GM18867 (cell line): ENCODE data around the gene RECK.
"Not testable (repeated sequence)": the region's sequence is repeated elsewhere in the genome, so short reads cannot be mapped to it uniquely, and the experiment has no call there.

Source experiments
- ATAC-seq: cut with Tn5 transposase; IDR thresholded peaks from one replicate; pipeline ENCODE4 v1.9.1; 2021; ENCODE audit warnings: mild to moderate bottlenecking, moderate library complexity; ENCODE audit not compliant: unreplicated experiment

The RECK gene

DNA sequence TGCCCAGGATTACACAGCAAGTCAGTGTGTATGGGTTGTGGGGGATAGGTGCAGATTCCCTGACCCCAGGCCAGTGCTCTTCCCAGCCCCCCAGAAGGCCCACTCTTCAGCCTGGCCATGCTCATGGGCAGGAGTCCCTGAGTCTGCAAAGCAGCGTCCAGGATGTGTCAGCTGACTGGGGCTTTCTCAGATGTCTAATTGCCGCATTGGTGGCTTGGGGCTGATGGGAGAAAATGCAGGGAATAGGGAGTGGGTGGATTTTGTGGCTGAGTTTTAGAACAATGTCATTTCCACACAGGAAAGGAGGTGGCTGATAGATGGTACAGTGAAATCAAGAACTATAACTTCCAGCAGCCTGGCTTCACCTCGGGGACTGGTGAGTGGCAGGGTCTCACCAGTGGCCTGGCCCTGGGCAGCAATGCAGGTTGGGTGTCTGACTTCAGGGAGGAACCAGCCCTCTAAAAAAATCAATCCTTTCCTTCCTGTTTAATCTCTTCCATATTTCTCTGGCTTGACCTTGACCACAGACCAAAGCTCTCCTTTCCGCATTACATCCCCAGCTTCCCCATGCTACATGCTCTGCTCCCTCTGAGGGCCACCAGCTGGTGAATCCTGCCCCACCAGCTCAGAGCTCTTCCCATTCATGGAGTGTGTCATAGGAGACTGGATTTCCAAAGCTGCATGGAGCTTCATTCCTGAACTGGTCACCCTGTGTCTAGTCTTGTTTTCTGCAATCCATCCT lies 114.0 kb downstream of the RECK start:
- no peak for ATAC-seq

DNA sequence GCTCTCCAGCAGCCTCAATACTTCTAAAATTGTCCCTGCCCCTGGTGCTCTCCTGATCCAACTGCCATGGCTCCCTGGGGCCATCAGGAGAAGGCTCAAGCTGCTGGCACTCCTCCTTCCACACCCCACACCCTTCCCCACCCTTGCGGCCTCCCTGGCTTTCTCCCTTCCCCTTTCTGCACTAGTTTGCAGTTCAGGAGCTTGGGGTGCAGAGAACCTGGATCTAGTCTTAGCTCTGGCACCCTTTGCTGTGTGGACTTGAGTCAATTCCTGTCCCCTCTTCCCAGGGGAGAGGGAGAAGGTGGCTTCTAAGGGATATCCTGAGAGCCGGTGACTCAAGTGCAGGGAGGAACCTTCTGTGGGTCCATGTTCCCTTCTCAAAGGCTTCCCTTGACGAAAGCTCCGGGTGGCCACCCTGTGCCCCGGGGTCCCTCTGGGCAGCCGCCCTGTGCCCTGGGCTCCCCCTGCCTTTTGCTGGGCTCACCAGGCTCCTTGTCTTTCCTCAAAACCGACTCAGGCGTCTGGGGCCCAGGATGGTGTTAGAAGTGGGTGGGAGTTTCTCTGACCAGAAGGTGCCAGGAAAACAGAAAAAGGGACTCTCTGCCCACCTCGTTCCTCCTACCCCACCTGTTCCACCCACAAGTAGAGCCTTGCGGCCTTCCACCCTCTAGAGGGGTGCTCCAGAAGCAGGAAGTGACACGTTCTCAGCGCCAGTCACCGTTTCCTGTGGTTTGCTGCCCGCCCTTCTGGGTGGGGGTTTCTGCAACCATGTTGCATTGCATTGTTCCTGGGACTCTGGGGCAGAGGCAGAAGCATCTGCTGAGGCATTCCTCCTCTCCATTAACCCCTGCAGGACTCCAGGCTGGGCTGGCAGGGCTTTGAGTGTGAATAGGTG lies 114.8 kb downstream of the RECK start:
- peak; percentile 77 for ATAC-seq

DNA sequence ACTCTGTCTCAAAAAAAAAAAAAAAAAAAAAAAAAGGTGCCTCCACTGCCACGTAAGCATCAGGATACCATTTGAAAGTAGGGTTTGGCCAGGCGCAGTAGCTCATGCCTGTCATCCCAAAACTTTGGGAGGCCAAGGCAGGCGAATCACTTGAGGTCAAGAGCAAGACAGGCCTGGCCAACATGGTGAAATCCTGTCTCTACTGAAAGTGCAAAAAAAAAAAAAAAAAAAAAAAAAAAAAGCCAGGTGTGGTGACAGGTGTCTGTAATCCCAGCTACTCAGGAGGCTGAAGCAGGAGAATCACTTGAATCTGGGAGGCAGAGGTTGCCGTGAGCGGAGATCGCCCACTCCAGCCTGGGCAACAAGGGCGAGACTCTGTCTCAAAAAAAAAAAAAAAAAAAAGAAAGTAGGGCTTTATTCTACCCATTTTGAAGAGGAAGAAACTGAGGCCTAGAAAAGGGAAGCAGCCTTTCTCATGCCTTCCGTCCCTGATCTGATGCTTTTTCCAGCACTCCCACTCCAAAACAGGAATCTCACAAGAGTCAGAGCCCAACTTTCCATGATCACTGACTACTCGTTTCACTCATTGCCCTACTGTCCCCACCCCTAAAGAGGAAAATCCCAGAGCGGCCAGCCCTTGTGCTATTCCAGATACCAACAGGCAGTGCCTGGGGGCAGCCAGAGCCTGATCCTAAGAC lies 116.2 kb downstream of the RECK start:
- no peak for ATAC-seq

DNA sequence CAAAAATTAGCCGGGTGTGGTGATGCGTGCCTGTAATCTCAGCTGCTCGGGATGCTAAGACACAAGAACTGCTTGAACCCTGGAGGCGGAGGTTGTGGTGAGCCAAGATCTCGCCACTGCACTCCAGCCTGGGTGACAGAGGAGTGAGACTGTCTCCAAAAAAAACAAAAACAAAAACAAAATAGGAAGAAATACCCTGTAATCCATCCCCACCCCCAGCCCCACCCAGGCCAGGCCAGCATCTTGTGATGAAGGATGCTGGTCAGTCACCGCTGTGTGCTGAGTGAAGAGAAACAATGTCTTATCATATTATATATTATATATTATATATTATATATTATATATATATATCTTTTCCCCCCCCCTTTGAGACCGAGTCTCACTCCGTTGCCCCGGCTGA lies 117.0 kb downstream of the RECK start:
- no peak for ATAC-seq

- no peak for ATAC-seq
Measured at GRCh38 chr9:36154331-36154952, 117.7 kb downstream of the RECK start.

- no peak for ATAC-seq
Measured at GRCh38 chr9:36156116-36156515, 119.4 kb downstream of the RECK start.

- no peak for ATAC-seq
Measured at GRCh38 chr9:36158122-36158521, 121.4 kb downstream of the RECK start.

- no peak for ATAC-seq
Measured at GRCh38 chr9:36158917-36159316, 122.2 kb downstream of the RECK start.

- ATAC-seq = not testable (repeated sequence)
Measured at GRCh38 chr9:36159509-36159908, 122.8 kb downstream of the RECK start.

DNA sequence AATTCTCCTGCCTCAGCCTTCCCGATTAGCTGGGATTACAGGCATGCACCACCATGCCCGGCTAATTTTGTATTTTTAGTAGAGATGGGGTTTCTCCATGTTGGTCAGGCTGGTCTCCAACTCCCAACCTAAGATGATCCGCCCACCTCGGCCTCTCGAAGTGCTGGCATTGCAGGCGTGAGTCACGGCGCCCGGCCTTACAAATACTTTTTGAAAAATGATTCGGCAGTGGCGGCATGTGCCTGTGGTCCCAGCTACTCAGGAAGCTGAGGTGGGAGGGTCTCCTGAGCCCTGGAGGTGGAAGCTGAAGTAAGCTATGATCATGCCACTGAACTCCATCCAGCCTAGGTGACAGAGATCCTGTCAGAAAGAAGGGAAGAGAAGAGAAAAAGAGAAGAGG lies 123.4 kb downstream of the RECK start:
- ATAC-seq = not testable (repeated sequence)

DNA sequence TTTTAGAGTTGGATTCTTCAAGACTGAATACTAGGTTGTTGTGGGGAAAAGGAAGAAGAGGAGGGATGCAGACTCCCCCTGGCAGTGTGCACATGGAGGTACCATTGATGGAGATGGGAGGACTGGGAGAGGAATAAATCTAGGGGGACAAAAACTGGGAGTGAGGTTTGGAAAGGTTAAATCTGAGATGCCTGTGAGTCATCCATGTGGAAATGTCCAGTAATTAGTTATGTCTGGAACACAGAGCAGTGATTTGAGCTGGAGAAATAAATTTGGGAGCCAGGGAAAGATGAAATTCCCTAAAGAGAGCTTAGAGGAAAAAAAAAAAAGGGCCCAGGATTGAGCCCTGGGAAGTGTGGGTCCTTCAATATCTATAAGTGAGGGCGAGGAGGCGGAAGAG lies 124.5 kb downstream of the RECK start:
- ATAC-seq = no peak

DNA sequence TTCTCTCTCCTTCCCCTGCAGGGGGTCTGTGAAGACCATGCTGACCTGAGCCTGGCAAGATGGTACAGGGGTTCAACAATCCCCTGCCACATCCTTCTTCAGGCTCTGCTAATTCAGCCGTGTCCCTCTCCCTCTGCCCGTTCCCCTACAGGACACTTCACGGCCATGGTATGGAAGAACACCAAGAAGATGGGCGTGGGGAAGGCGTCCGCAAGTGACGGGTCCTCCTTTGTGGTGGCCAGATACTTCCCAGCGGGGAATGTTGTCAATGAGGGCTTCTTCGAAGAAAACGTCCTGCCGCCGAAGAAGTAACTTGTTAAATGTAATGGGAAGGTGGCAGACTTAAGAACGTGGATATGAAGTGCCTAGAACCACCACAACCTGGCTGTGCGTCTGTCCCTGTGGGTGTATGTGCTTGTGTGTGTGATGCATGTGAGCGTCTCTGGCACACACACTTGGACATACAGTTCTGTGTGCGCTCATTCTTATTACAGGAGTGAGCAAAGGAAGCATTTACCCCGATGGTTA lies 125.6 kb downstream of the RECK start:
- ATAC-seq = no peak

DNA sequence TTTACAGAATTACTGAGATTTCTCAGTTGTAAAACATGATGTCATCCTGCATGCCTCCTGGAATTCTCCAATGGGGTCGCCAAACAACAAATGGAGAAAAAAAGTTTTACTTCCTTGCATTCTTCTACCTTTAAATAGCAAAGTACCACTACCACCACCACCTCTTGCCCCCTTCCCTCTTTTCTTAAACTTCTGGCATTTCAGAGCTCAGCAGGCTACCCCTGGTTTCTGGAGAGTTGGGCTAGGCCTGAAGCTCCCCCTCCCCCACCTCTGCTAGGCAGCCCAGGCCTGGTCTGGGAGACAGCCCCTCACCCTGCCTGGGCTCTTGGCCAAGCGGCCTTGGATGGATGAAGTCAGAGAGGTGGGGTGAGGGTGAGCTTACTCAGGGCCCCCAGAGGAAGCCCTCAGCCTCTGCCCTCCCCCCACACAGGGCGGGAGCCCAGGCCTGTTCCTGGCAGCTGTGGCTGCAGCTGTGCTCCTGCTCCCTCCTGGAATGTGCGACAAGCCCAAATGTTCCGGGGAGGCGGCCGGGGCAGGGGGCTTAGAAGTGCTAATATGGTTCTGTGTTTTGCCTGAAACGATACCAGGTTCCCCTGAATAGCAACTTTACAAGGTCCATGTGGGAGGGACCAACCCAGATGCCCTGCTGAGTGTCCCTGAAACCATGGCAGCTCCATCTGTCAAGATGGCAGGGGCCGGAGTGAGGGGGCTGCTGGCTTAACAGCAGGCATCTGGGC lies 126.5 kb downstream of the RECK start:
- ATAC-seq = no peak

- no peak for ATAC-seq
Measured at GRCh38 chr9:36163786-36164170, 127.1 kb downstream of the RECK start.

DNA sequence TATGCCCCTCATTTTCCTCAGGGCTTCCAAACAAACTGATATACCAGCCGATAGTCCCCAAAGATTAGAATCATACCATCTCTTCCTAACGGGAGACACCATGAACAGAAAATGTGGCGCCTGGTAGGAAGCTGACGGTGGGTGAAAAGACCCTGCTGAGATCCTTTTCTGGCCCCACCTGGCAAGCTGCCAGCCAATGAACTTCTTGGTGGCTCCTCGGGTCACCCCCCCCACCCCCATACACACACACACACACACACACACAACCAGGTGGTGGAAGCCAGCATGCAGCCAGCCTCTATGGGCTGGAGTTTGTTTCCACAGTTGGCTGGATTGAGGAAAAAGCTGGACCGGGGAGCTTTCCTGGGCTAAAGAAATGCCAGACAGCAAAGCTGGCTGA lies 127.7 kb downstream of the RECK start:
- no peak for ATAC-seq

DNA sequence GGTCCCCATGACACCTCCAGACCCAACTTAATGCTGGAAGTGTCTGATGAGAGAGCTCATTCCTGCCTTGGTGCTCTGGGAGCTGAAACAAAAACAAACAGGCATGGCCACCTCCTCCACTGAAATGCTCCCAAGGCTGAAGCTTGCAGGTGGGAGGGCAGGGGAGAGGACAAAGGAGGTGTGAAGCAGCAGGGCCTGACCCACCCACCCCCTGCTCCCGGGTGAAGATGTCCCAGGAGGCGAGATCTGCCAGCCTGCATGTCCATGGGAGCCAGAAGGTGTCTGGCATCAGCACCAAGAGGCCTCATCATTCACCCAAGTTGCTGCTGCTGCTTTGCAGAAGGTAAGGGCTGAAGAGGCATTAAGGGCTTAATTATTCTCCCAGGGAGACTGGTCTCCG lies 128.3 kb downstream of the RECK start:
- no peak for ATAC-seq

GRCh38 chr9:36165826-36166167 lies 129.1 kb downstream of the RECK start:
- no peak for ATAC-seq

DNA sequence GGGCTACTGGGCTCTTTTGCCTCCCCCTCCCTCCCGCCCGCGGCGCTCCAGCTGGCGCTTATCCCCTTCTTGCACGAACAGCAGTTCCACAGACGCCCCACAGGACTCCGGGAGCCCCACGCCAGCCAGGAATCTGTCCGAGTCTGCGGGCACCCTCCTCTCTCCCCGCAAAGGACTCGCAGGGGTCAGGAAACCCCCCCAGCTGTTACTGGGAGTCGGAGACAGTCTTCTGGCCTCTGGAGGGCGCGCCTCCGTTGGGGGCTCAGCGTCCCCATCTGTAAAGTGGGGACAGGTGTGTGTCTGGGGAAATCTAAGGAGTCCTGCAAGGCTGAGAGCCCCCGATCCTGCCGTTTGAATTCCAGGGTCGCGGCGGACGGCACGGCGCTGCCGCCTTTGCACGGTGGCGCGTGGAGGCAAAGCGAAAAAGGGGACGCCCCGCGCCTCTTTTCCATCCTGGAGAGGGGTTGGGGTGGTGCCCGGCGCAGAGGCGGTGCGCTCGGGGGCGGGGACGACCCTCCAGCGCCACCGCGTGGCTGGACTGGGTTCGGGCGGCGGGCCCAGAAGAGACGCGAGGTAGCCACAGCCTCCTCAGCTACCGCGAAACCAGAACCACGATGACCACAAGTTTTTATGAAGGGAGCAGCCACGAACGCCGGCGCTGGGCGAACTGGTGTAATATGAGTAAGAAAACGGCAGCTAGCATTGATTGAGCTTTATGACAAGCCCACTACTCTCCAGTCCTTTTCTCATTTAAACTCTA lies 129.6 kb downstream of the RECK start:
- peak; percentile 92 for ATAC-seq

DNA sequence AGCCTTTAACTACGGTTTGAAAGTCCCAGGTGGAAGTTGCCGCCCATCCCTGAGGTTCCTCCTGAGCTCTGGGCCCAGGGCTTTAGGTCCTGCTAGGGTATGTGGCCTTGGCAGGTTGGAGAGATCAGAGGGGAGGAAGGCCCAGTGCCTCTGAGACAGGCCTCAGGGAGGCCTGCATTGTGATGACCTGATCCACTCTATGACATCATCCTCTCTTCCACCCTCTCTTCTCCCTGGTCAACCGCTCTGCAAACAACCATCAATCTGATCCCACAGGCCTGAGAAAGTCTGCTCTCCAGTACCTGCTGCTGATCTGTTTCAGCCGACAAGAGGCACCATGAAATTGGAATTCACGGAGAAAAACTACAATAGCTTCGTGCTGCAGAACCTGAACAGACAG lies 132.5 kb downstream of the RECK start, which contains the start of gene CCIN:
Gene CCIN, plus strand, starts transcription at position 223 of the 400 bp plus-strand sequence. Its CDS starts 115 bp downstream, at position 338.
- no peak for ATAC-seq
